T-cell (primary cell): ENCODE data around the gene MEGF10. TPM values are rescaled to one million over a fixed set of nuclear protein-coding genes. Genes with fewer than 3 reads are reported as not detected.

Experiments used
- ATAC-seq, 4 experiments: fragments of 200-7000 bp in 3 of 4; fragments of 150-1000 bp in 1 of 4; cut with Tn5 transposase; replicated peaks in 1 of 4; 1 replicate in 3 of 4; 2 replicates in 1 of 4; pipeline ENCODE4 v1.10.0; 2021; ENCODE audit warnings: moderate library complexity in 3 of 4, mild to moderate bottlenecking in 2 of 4, moderate number of reproducible peaks in 1 of 4
- CTCF ChIA-PET, 2 donors: fragments of 300-600 bp; sonication (Branson Sonifier 250); formaldehyde crosslinking; loops; one replicate each; lab custom pipeline; 2022; ENCODE audit warnings: antibody characterized with exemption in 2 of 2; lab: Charles Lee
- POLR2A ChIA-PET, 2 donors: fragments of 300-600 bp; sonication (Branson Sonifier 250); formaldehyde crosslinking; loops; one replicate each; lab custom pipeline; 2022; ENCODE audit warnings: antibody characterized with exemption in 2 of 2; lab: Charles Lee
- DNase-seq, 35 experiments: peaks; one replicate each; pipeline versions ENCODE4 v3.0.0 to v3.0.0-alpha.2; 2013 to 2023
- H3K27ac ChIP-seq: one replicate; pipeline ENCODE4 v1.5.1; 2013; ENCODE audit warnings: low read length
- H3K27me3 ChIP-seq, 2 experiments: replicated peaks in 1 of 2; 1 replicate in 1 of 2; 2 replicates in 1 of 2; pipeline versions ENCODE4 v1.6.1 to v1.7.0; 2013; ENCODE audit warnings: low read length in 1 of 2, mixed read lengths in 1 of 2; ENCODE audit not compliant: control insufficient read depth in 2 of 2, insufficient read depth in 2 of 2; ENCODE audit errors: extremely low read depth in 1 of 2
- H3K36me3 ChIP-seq, 2 donors: 1 replicate in 1 of 2; 2 replicates in 1 of 2; pipeline versions ENCODE4 v1.6.1 to v1.7.0; 2013; ENCODE audit warnings: low read length in 1 of 2; ENCODE audit not compliant: control insufficient read depth in 2 of 2, insufficient read depth in 1 of 2; ENCODE audit errors: extremely low read depth in 1 of 2
- H3K4me1 ChIP-seq, 2 experiments: 1 replicate in 1 of 2; 2 replicates in 1 of 2; pipeline versions ENCODE4 v1.6.1 to v1.7.0; 2013; ENCODE audit warnings: low read length in 2 of 2, mixed read lengths in 1 of 2; ENCODE audit not compliant: insufficient read depth in 2 of 2, control insufficient read depth in 1 of 2; ENCODE audit errors: extremely low read depth in 1 of 2
- H3K4me3 ChIP-seq, 2 donors: 1 replicate in 1 of 2; 2 replicates in 1 of 2; pipeline versions ENCODE4 v1.5.1 to v1.7.0; 2013; ENCODE audit warnings: mild to moderate bottlenecking in 2 of 2, low read length in 1 of 2, moderate library complexity in 1 of 2; ENCODE audit not compliant: control insufficient read depth in 1 of 2; ENCODE audit errors: extremely low read depth in 1 of 2
- H3K9me3 ChIP-seq: 2 replicates; pipeline ENCODE4 v1.7.0; 2013
- H3K27ac Mint-ChIP-seq, 2 donors: one replicate each; pipeline ENCODE4 v1.8.0; 2020 to 2021; ENCODE audit warnings: mild to moderate bottlenecking in 2 of 2, mixed read lengths in 2 of 2
- H3K27me3 Mint-ChIP-seq, 2 donors: one replicate each; pipeline ENCODE4 v1.8.0; 2021 to 2022; ENCODE audit warnings: mixed read lengths in 2 of 2
- H3K36me3 Mint-ChIP-seq: one replicate; pipeline ENCODE4 v1.8.0; 2021; ENCODE audit warnings: mixed read lengths
- H3K4me1 Mint-ChIP-seq, 3 donors: one replicate each; pipeline ENCODE4 v1.8.0; 2020 to 2022; ENCODE audit warnings: mixed read lengths in 3 of 3, mild to moderate bottlenecking in 1 of 3
- H3K4me3 Mint-ChIP-seq, 3 donors: one replicate each; pipeline ENCODE4 v1.8.0; 2020 to 2022; ENCODE audit warnings: mild to moderate bottlenecking in 3 of 3, mixed read lengths in 3 of 3, moderate library complexity in 3 of 3
- H3K9me3 Mint-ChIP-seq, 3 donors: one replicate each; pipeline ENCODE4 v1.8.0; 2020 to 2022; ENCODE audit warnings: mixed read lengths in 3 of 3
- WGBS: methylation state at CpG from one replicate; pipeline ENCODE4 v1.1.5; 2013; ENCODE audit warnings: missing lambda C conversion rate; ENCODE audit not compliant: insufficient coverage; 5-methylcytosine and 5-hydroxymethylcytosine counted together
- total RNA-seq, 35 experiments: library from RNA in 6 of 35; stranded (reverse) in 6 of 35; fragments of 120-200 nt in 1 of 35; gene quantifications; one replicate each; pipeline versions ENCODE4 v1.2.1 to v1.2.4 and lab custom pipeline; 2013 to 2026

The MEGF10 gene
- total RNA-seq, 5 donors from 2014 or later (not counting 1 experiment from before 2014, with no cell fraction given), result 0.06 to 0.89 (median 0.47) TPM; not detected in 2

GRCh38 chr5:127330116-127330515 is 39.5 kb downstream of the MEGF10 start:
- Mint-ChIP-seq H3K36me3 (no peaks in the 10 kb centered on the region), H3K27ac (no peak overlapping the region), H3K4me3 (no peak overlapping the region), H3K4me1 (no peaks in the 10 kb centered on the region), H3K27me3 (peaks cover 27 to 29% of the 10 kb centered on the region in 2 donors), H3K9me3 (no peaks in the 10 kb centered on the region)
- Histone ChIP-seq H3K36me3 (no peaks in the 10 kb centered on the region), H3K4me3 (no peak overlapping the region), H3K27me3 (peaks cover 0 to 6% of the 10 kb centered on the region in 2 experiments), H3K27ac (no peak overlapping the region), H3K9me3 (no peaks in the 10 kb centered on the region), H3K4me1 (no peaks in the 10 kb centered on the region)
- CTCF ChIA-PET, result interaction anchor here in 1 of 2 donors (1.1 kb wide), 1 partner anchor 15 kb away, joined by 3 read pairs; no protein-coding TSS in a partner anchor
- 86% methylated on average over 3 of the region's 3 CpGs for WGBS
- POLR2A ChIA-PET, result no interaction called here
- no peak for DNase-seq
- no peak for ATAC-seq

GRCh38 chr5:127331890-127332649 is 41.5 kb downstream of the MEGF10 start:
- CTCF ChIA-PET, result no interaction called here
- no peaks in the 10 kb centered on the region for H3K9me3 ChIP-seq
- no peaks in the 10 kb centered on the region for H3K4me1 ChIP-seq
- H3K36me3 ChIP-seq, result no peaks in the 10 kb centered on the region
- ATAC-seq (no peak), DNase-seq (no peak)
- Mint-ChIP-seq H3K4me3 (no peak overlapping the region), H3K27me3 (peaks cover 29 to 33% of the 10 kb centered on the region in 2 donors), H3K36me3 (no peaks in the 10 kb centered on the region), H3K9me3 (no peaks in the 10 kb centered on the region), H3K27ac (no peak overlapping the region), H3K4me1 (no peaks in the 10 kb centered on the region)
- no peak overlapping the region for H3K4me3 ChIP-seq
- POLR2A ChIA-PET, result no interaction called here
- H3K27me3 ChIP-seq, result peaks cover 0 to 6% of the 10 kb centered on the region in 2 experiments
- WGBS, result 92% methylated on average over 2 of the region's 3 CpGs
- H3K27ac ChIP-seq, result no peak overlapping the region

DNA sequence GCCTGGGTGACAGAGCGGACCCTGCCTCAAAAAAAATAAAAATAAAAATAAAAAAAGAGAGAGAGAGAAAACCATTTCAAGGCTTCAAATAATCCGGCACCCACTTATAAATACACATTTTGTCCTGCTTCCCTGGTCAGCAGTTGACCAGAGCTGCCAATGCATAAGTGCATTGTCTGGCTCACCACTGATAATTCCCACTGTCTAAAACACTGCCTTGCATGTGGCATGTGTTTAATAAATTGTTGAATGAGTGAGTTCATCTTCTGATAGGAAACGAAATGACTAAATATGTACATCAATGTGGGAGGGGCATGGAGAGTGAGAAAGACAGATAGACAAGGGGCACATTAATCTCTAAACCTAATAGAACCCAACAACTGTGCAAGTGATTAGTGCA is 42.9 kb downstream of the MEGF10 start:
- no peak overlapping the region for H3K27ac Mint-ChIP-seq
- H3K27me3 ChIP-seq, result peaks cover 0 to 6% of the 10 kb centered on the region in 2 experiments
- H3K9me3 Mint-ChIP-seq, result no peaks in the 10 kb centered on the region
- H3K4me3 Mint-ChIP-seq, result no peak overlapping the region
- no peak overlapping the region for H3K27ac ChIP-seq
- no peak for DNase-seq
- no CpG with 5 or more reads among the region's 3 CpGs for WGBS
- H3K9me3 ChIP-seq, result no peaks in the 10 kb centered on the region
- H3K36me3 ChIP-seq, result no peaks in the 10 kb centered on the region
- ATAC-seq, result no peak
- H3K4me1 ChIP-seq, result no peaks in the 10 kb centered on the region
- no peaks in the 10 kb centered on the region for H3K4me1 Mint-ChIP-seq
- peaks cover 28 to 33% of the 10 kb centered on the region in 2 donors for H3K27me3 Mint-ChIP-seq
- no peak overlapping the region for H3K4me3 ChIP-seq
- CTCF ChIA-PET, result no interaction called here
- no peaks in the 10 kb centered on the region for H3K36me3 Mint-ChIP-seq
- POLR2A ChIA-PET, result no interaction called here

GRCh38 chr5:127335381-127335780 is 44.8 kb downstream of the MEGF10 start:
- Mint-ChIP-seq H3K27ac (no peak overlapping the region), H3K4me1 (no peaks in the 10 kb centered on the region), H3K36me3 (no peaks in the 10 kb centered on the region), H3K4me3 (no peak overlapping the region), H3K27me3 (peaks cover 16 to 35% of the 10 kb centered on the region in 2 donors), H3K9me3 (no peaks in the 10 kb centered on the region)
- Histone ChIP-seq H3K9me3 (no peaks in the 10 kb centered on the region), H3K4me3 (no peak overlapping the region), H3K36me3 (no peaks in the 10 kb centered on the region), H3K27ac (no peak overlapping the region), H3K4me1 (no peaks in the 10 kb centered on the region), H3K27me3 (no peaks in the 10 kb centered on the region)
- POLR2A ChIA-PET, result no interaction called here
- ATAC-seq (no peak), DNase-seq (no peak)
- CTCF ChIA-PET, result no interaction called here
- WGBS, result no CpG with 5 or more reads among the region's 2 CpGs

GRCh38 chr5:127337876-127338275 is 47.3 kb downstream of the MEGF10 start:
- DNase-seq, result no peak
- CTCF ChIA-PET, result no interaction called here
- no peaks in the 10 kb centered on the region for H3K4me1 ChIP-seq
- Mint-ChIP-seq H3K4me1 (no peaks in the 10 kb centered on the region), H3K27ac (no peak overlapping the region), H3K27me3 (peaks cover 6 to 28% of the 10 kb centered on the region in 2 donors), H3K4me3 (no peak overlapping the region), H3K9me3 (no peaks in the 10 kb centered on the region), H3K36me3 (no peaks in the 10 kb centered on the region)
- no peak overlapping the region for H3K4me3 ChIP-seq
- H3K27ac ChIP-seq, result no peak overlapping the region
- WGBS, result no CpG with 5 or more reads among the region's 1 CpG
- H3K36me3 ChIP-seq, result no peaks in the 10 kb centered on the region
- no peak for ATAC-seq
- POLR2A ChIA-PET, result no interaction called here
- no peaks in the 10 kb centered on the region for H3K9me3 ChIP-seq
- no peaks in the 10 kb centered on the region for H3K27me3 ChIP-seq

DNA sequence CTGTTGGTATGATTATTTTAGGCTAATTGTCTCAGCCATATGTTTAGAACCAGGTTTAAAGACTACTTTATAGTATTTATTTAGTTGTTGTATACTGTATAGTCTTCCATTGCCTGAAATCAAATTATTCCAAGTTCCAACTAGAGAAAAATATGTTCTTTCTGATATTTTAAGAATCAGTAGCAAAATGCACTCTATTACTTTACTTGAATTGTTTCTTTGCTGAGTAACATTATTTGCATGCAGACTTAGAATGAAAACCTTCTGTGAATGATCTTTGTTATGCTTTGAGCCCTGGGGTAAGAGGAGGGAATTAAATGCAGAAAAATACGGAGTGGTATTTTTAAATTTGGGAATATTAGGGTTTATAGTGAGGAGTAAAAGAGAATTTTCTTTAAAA is 47.9 kb downstream of the MEGF10 start:
- ATAC-seq, result no peak
- H3K4me1 Mint-ChIP-seq, result no peaks in the 10 kb centered on the region
- Histone ChIP-seq H3K9me3 (no peaks in the 10 kb centered on the region), H3K27me3 (no peaks in the 10 kb centered on the region), H3K4me3 (no peak overlapping the region), H3K27ac (no peak overlapping the region), H3K36me3 (no peaks in the 10 kb centered on the region), H3K4me1 (no peaks in the 10 kb centered on the region)
- no peak for DNase-seq
- H3K4me3 Mint-ChIP-seq, result no peak overlapping the region
- POLR2A ChIA-PET, result no interaction called here
- 60% methylated on average over 1 of the region's 1 CpG for WGBS
- no peak overlapping the region for H3K27ac Mint-ChIP-seq
- CTCF ChIA-PET, result interaction anchor here in 1 of 2 donors (0.9 kb wide), 1 partner anchor 17 kb away, joined by 3 read pairs; no protein-coding TSS in a partner anchor
- H3K27me3 Mint-ChIP-seq, result peaks cover 4 to 24% of the 10 kb centered on the region in 2 donors
- H3K9me3 Mint-ChIP-seq, result no peaks in the 10 kb centered on the region
- no peaks in the 10 kb centered on the region for H3K36me3 Mint-ChIP-seq
